HEK293 (cell line): ENCODE measurements around the gene STRN3.

ENCODE experiments used
- EGR2 ChIP-seq: fragments of 450-650 bp; formaldehyde crosslinking; IDR thresholded peaks from 2 replicates; pipeline ENCODE4 v1.5.1; 2016; ENCODE audit warnings: low read depth, missing biosample characterization, missing genetic modification characterization
- FEZF1 ChIP-seq: fragments of 450-650 bp; formaldehyde crosslinking; IDR thresholded peaks from 2 replicates; pipeline ENCODE4 v1.5.1; 2016; ENCODE audit warnings: missing biosample characterization, missing genetic modification characterization
- GLIS1 ChIP-seq: fragments of 450-650 bp; formaldehyde crosslinking; IDR thresholded peaks from 2 replicates; pipeline ENCODE4 v1.5.1; 2016; ENCODE audit warnings: missing biosample characterization, missing genetic modification characterization
- KLF16 ChIP-seq: fragments of 450-650 bp; formaldehyde crosslinking; IDR thresholded peaks from 2 replicates; pipeline ENCODE4 v1.5.1; 2017; ENCODE audit warnings: missing biosample characterization, missing genetic modification characterization
- SCRT2 ChIP-seq: fragments of 450-650 bp; formaldehyde crosslinking; IDR thresholded peaks from 2 replicates; pipeline ENCODE4 v1.5.1; 2016; ENCODE audit warnings: missing biosample characterization, missing genetic modification characterization
- SETDB1 ChIP-seq: IDR thresholded peaks from one replicate; pipeline ENCODE4 v1.6.1; 2017; ENCODE audit warnings: mild to moderate bottlenecking, low read length, moderate library complexity, mixed read lengths; ENCODE audit not compliant: insufficient read length
- YY1 ChIP-seq: fragments of 450-650 bp; formaldehyde crosslinking; IDR thresholded peaks from 2 replicates; pipeline ENCODE4 v1.5.1; 2018; ENCODE audit warnings: missing biosample characterization, missing genetic modification characterization
- ZBTB1 ChIP-seq: fragments of 450-650 bp; formaldehyde crosslinking; IDR thresholded peaks from 2 replicates; pipeline ENCODE4 v1.5.1; 2016; ENCODE audit warnings: missing biosample characterization, missing genetic modification characterization
- ZBTB8A ChIP-seq: fragments of 450-650 bp; formaldehyde crosslinking; IDR thresholded peaks from 2 replicates; pipeline ENCODE4 v1.5.1; 2016; ENCODE audit warnings: missing biosample characterization, missing genetic modification characterization
- ZEB2 ChIP-seq: fragments of 450-650 bp; formaldehyde crosslinking; IDR thresholded peaks from 2 replicates; pipeline ENCODE4 v1.5.1; 2016; ENCODE audit warnings: missing biosample characterization, missing genetic modification characterization
- ZNF121 ChIP-seq: fragments of 450-650 bp; formaldehyde crosslinking; IDR thresholded peaks from 2 replicates; pipeline ENCODE4 v1.5.1; 2016; ENCODE audit warnings: missing biosample characterization, missing genetic modification characterization
- ZNF140 ChIP-seq: fragments of 450-650 bp; formaldehyde crosslinking; IDR thresholded peaks from 2 replicates; pipeline ENCODE4 v1.5.1; 2016; ENCODE audit warnings: missing biosample characterization, missing genetic modification characterization
- ZNF335 ChIP-seq: fragments of 450-650 bp; formaldehyde crosslinking; conservative IDR thresholded peaks from 2 replicates; pipeline ENCODE4 v1.5.1; 2016; ENCODE audit warnings: missing biosample characterization, missing genetic modification characterization
- ZNF366 ChIP-seq: fragments of 450-650 bp; formaldehyde crosslinking; conservative IDR thresholded peaks from 2 replicates; pipeline ENCODE4 v1.5.1; 2016; ENCODE audit warnings: missing biosample characterization, missing genetic modification characterization
- TF ChIP-seq, protein P1 (sequence below): fragments of 450-650 bp; formaldehyde crosslinking; IDR thresholded peaks from 2 replicates; pipeline ENCODE4 v1.5.1; 2016; ENCODE audit warnings: missing biosample characterization, missing genetic modification characterization
- TF ChIP-seq, protein P2 (sequence below): fragments of 450-650 bp; formaldehyde crosslinking; IDR thresholded peaks from 2 replicates; pipeline ENCODE4 v1.5.1; 2016; ENCODE audit warnings: missing biosample characterization, missing genetic modification characterization
- TF ChIP-seq, protein P3 (sequence below): fragments of 450-650 bp; formaldehyde crosslinking; IDR thresholded peaks from 2 replicates; pipeline ENCODE4 v1.5.1; 2016; ENCODE audit warnings: missing biosample characterization, missing genetic modification characterization
- TF ChIP-seq, protein P4 (sequence below): fragments of 450-650 bp; formaldehyde crosslinking; IDR thresholded peaks from 2 replicates; pipeline ENCODE4 v1.5.1; 2016; ENCODE audit warnings: missing biosample characterization, missing genetic modification characterization, borderline replicate concordance
- TF ChIP-seq, protein P5 (sequence below): fragments of 450-650 bp; formaldehyde crosslinking; IDR thresholded peaks from 2 replicates; pipeline ENCODE4 v1.5.1; 2016; ENCODE audit warnings: missing biosample characterization, missing genetic modification characterization
- TF ChIP-seq, protein P6 (sequence below): fragments of 450-650 bp; formaldehyde crosslinking; IDR thresholded peaks from 2 replicates; pipeline ENCODE4 v1.5.1; 2017; ENCODE audit warnings: missing biosample characterization, missing genetic modification characterization
- TF ChIP-seq, protein P7 (sequence below): fragments of 450-650 bp; IDR thresholded peaks from 2 replicates; pipeline ENCODE4 v1.5.1; 2018; ENCODE audit warnings: missing biosample characterization, missing genetic modification characterization

Gene STRN3

DNA sequence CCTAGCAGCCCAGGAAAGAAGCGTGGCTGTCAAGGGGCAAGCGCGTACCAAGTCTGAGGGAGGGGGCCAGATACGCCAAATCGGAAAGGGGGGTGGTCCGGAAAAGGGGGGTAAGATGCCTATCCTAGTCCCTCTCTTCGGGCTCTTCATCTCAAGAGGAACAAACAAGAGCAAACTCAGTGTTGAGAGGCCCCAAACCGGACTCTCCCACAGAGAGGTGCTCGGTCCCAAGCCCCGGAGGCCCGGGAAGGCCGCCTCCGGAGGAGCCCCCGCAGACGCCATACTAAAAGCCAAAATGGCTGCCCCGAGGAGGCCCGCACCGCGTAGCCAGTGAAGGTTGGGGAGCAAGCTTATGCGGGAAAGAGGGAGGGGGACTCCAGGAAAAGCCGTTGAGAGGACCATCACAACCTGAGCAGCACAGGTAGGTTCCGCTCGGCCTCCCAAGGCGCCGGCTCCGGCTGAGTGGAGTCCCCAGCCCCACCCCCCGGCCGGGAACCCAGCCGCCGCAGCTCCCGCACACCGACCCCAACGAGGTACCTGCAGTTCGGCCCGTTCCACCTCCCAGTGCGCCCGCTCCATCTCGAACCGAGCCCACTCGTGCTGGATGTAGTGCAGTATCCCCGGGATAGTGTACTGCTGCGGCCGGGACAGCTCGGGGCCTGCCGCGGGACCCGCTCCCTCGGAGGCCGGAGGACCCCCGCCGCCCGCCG lies 657 bp downstream of the STRN3 start, which contains the start of gene AP4S1 (continued):
- TF ChIP-seq GLIS1 (tag by site-specific recombination): peak; percentile 74
- TF ChIP-seq ZNF335 (tag by site-specific recombination): peak; percentile 92
- TF ChIP-seq EGR2 (tag by site-specific recombination): 0 out of 2 replicates have a peak, but pooled peaks have one; percentile 29
- TF ChIP-seq ZNF140: no peak
- TF ChIP-seq, protein P1, sequence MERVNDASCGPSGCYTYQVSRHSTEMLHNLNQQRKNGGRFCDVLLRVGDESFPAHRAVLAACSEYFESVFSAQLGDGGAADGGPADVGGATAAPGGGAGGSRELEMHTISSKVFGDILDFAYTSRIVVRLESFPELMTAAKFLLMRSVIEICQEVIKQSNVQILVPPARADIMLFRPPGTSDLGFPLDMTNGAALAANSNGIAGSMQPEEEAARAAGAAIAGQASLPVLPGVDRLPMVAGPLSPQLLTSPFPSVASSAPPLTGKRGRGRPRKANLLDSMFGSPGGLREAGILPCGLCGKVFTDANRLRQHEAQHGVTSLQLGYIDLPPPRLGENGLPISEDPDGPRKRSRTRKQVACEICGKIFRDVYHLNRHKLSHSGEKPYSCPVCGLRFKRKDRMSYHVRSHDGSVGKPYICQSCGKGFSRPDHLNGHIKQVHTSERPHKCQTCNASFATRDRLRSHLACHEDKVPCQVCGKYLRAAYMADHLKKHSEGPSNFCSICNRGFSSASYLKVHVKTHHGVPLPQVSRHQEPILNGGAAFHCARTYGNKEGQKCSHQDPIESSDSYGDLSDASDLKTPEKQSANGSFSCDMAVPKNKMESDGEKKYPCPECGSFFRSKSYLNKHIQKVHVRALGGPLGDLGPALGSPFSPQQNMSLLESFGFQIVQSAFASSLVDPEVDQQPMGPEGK: peak; percentile 94
- TF ChIP-seq YY1 (tag by site-specific recombination): peak; percentile 95
- no peak for TF ChIP-seq ZNF121 (tag by site-specific recombination)
- TF ChIP-seq ZEB2 (tag by site-specific recombination): peak; percentile 84
- TF ChIP-seq, protein P2, sequence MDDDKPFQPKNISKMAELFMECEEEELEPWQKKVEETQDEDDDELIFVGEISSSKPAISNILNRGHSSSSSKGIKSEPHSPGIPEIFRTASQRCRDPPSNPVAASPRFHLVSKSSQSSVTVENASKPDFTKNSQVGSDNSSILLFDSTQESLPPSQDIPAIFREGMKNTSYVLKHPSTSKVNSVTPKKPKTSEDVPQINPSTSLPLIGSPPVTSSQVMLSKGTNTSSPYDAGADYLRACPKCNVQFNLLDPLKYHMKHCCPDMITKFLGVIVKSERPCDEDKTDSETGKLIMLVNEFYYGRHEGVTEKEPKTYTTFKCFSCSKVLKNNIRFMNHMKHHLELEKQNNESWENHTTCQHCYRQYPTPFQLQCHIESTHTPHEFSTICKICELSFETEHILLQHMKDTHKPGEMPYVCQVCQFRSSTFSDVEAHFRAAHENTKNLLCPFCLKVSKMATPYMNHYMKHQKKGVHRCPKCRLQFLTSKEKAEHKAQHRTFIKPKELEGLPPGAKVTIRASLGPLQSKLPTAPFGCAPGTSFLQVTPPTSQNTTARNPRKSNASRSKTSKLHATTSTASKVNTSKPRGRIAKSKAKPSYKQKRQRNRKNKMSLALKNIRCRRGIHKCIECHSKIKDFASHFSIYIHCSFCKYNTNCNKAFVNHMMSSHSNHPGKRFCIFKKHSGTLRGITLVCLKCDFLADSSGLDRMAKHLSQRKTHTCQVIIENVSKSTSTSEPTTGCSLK (tag by site-specific recombination): no peak
- TF ChIP-seq SETDB1: no peak
- TF ChIP-seq ZBTB1 (tag by site-specific recombination): peak; percentile 76; the same call in 1 of the 2 replicates
- TF ChIP-seq ZNF366 (tag by site-specific recombination): no peak
- no peak; the same call in 1 of the 2 replicates for TF ChIP-seq ZBTB8A (tag by site-specific recombination)
- TF ChIP-seq, protein P3, sequence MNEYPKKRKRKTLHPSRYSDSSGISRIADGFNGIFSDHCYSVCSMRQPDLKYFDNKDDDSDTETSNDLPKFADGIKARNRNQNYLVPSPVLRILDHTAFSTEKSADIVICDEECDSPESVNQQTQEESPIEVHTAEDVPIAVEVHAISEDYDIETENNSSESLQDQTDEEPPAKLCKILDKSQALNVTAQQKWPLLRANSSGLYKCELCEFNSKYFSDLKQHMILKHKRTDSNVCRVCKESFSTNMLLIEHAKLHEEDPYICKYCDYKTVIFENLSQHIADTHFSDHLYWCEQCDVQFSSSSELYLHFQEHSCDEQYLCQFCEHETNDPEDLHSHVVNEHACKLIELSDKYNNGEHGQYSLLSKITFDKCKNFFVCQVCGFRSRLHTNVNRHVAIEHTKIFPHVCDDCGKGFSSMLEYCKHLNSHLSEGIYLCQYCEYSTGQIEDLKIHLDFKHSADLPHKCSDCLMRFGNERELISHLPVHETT: peak; percentile 63; the same call in 1 of the 2 replicates
- TF ChIP-seq, protein P4, sequence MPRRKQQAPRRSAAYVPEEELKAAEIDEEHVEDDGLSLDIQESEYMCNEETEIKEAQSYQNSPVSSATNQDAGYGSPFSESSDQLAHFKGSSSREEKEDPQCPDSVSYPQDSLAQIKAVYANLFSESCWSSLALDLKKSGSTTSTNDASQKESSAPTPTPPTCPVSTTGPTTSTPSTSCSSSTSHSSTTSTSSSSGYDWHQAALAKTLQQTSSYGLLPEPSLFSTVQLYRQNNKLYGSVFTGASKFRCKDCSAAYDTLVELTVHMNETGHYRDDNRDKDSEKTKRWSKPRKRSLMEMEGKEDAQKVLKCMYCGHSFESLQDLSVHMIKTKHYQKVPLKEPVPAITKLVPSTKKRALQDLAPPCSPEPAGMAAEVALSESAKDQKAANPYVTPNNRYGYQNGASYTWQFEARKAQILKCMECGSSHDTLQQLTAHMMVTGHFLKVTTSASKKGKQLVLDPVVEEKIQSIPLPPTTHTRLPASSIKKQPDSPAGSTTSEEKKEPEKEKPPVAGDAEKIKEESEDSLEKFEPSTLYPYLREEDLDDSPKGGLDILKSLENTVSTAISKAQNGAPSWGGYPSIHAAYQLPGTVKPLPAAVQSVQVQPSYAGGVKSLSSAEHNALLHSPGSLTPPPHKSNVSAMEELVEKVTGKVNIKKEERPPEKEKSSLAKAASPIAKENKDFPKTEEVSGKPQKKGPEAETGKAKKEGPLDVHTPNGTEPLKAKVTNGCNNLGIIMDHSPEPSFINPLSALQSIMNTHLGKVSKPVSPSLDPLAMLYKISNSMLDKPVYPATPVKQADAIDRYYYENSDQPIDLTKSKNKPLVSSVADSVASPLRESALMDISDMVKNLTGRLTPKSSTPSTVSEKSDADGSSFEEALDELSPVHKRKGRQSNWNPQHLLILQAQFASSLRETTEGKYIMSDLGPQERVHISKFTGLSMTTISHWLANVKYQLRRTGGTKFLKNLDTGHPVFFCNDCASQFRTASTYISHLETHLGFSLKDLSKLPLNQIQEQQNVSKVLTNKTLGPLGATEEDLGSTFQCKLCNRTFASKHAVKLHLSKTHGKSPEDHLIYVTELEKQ: no peak
- TF ChIP-seq, protein P5, sequence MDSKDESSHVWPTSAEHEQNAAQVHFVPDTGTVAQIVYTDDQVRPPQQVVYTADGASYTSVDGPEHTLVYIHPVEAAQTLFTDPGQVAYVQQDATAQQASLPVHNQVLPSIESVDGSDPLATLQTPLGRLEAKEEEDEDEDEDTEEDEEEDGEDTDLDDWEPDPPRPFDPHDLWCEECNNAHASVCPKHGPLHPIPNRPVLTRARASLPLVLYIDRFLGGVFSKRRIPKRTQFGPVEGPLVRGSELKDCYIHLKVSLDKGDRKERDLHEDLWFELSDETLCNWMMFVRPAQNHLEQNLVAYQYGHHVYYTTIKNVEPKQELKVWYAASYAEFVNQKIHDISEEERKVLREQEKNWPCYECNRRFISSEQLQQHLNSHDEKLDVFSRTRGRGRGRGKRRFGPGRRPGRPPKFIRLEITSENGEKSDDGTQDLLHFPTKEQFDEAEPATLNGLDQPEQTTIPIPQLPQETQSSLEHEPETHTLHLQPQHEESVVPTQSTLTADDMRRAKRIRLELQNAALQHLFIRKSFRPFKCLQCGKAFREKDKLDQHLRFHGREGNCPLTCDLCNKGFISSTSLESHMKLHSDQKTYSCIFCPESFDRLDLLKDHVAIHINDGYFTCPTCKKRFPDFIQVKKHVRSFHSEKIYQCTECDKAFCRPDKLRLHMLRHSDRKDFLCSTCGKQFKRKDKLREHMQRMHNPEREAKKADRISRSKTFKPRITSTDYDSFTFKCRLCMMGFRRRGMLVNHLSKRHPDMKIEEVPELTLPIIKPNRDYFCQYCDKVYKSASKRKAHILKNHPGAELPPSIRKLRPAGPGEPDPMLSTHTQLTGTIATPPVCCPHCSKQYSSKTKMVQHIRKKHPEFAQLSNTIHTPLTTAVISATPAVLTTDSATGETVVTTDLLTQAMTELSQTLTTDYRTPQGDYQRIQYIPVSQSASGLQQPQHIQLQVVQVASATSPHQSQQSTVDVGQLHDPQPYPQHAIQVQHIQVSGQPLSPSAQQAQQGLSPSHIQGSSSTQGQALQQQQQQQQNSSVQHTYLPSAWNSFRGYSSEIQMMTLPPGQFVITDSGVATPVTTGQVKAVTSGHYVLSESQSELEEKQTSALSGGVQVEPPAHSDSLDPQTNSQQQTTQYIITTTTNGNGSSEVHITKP (tag by site-specific recombination): peak; percentile 98
- TF ChIP-seq, protein P6, sequence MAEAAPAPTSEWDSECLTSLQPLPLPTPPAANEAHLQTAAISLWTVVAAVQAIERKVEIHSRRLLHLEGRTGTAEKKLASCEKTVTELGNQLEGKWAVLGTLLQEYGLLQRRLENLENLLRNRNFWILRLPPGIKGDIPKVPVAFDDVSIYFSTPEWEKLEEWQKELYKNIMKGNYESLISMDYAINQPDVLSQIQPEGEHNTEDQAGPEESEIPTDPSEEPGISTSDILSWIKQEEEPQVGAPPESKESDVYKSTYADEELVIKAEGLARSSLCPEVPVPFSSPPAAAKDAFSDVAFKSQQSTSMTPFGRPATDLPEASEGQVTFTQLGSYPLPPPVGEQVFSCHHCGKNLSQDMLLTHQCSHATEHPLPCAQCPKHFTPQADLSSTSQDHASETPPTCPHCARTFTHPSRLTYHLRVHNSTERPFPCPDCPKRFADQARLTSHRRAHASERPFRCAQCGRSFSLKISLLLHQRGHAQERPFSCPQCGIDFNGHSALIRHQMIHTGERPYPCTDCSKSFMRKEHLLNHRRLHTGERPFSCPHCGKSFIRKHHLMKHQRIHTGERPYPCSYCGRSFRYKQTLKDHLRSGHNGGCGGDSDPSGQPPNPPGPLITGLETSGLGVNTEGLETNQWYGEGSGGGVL (tag by site-specific recombination): peak; percentile 9; the same call in 1 of the 2 replicates
- no peak for TF ChIP-seq SCRT2
- peak; percentile 76 for TF ChIP-seq KLF16 (tag by site-specific recombination)
- TF ChIP-seq FEZF1 (tag by site-specific recombination): peak; percentile 86
- TF ChIP-seq, protein P7, sequence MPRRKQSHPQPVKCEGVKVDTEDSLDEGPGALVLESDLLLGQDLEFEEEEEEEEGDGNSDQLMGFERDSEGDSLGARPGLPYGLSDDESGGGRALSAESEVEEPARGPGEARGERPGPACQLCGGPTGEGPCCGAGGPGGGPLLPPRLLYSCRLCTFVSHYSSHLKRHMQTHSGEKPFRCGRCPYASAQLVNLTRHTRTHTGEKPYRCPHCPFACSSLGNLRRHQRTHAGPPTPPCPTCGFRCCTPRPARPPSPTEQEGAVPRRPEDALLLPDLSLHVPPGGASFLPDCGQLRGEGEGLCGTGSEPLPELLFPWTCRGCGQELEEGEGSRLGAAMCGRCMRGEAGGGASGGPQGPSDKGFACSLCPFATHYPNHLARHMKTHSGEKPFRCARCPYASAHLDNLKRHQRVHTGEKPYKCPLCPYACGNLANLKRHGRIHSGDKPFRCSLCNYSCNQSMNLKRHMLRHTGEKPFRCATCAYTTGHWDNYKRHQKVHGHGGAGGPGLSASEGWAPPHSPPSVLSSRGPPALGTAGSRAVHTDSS (tag by site-specific recombination): no peak
